ENCODE measurements around the gene GRHL1. TPM values are rescaled to one million over a fixed set of nuclear protein-coding genes. Genes with fewer than 3 reads are reported as not detected.

GRHL1 gene
- total and polyA plus RNA-seq, 9 of the 15 experiments (the other 6 are each of a cell fraction or from before 2014, with no cell fraction given), result 1.7 to 6.1 (median 4.7) TPM

DNA sequence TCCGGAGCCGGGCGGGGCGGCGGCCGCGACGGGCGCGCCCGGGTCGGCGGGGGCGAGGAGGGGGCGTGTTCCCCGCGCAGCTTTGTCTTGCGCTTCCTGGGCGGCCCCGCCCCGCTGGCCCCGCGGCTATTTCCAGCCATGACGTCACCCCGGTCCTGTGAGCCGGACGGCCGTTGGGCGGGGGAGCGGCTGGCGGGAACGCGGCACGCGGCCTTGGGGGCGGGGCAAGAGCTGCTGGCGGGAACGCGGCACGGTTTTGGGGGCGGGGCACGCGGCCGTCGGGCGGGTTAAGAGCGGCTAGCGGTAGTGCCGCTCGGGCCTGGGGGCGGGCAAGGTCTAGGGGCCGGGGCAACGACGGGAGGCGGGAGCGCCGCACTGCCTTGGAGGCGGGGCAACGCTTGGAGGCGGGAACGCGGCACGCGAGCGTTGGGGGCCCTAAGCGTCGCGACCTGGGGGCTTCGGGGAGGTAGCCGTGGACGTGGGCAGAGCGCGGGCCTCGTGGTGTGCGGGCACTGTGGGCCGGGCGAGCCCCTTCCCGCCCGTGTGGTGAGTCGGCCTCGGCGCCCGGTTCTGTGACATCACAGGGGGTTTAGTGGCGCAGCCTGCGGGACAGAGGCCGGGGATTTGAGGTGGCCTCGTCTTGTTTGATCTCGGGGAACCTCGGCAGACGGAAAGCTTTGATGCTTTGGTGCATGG, 92.6 kb downstream of the GRHL1 start (continued):
- TF ChIP-seq GABPA (tag; conservative IDR thresholded peaks at IDR 0.05; ENCODE audit: low read depth) (peak; percentile 57), FOSL1 (tag; conservative IDR thresholded peaks at IDR 0.05) (peak; percentile 60), FOXP1 (CRISPR knock-in tag; IDR thresholded peaks at IDR 0.05) (peak; percentile 89; the same call in 1 of the 2 replicates), JUNB (CRISPR knock-in tag; conservative IDR thresholded peaks at IDR 0.05) (peak; percentile 81; the same call in 1 of the 2 replicates), NRF1 (conservative IDR thresholded peaks at IDR 0.05 in 1 of 2, IDR thresholded peaks at IDR 0.05 in 1 of 2) (peak; percentile 36 to 71; a peak in 3 of 4 replicates), MAZ (CRISPR knock-in tag; conservative IDR thresholded peaks at IDR 0.05 in 1 of 2, IDR thresholded peaks at IDR 0.05 in 1 of 2) (peak; percentile 89 to 92; a peak in 2 of 4 replicates), SAFB (IDR thresholded peaks at IDR 0.05; ENCODE audit: borderline replicate concordance, low read depth, low read length) (peak; percentile 58; the same call in 1 of the 2 replicates), CEBPG (CRISPR knock-in tag; IDR thresholded peaks at IDR 0.05) (peak; percentile 27; the same call in 1 of the 2 replicates), CEBPG (tag; conservative IDR thresholded peaks at IDR 0.05 in 1 of 2, IDR thresholded peaks at IDR 0.05 in 1 of 2) (no peak; a peak in 1 of 4 replicates), SIN3B (IDR thresholded peaks at IDR 0.05; ENCODE audit: low read depth) (0 out of 2 replicates have a peak, but pooled peaks have one; percentile 6), ATF1 (CRISPR knock-in tag; IDR thresholded peaks at IDR 0.05) (peak; percentile 51), ATF1 (tag; IDR thresholded peaks at IDR 0.05) (peak; percentile 91), EP400 (IDR thresholded peaks at IDR 0.05) (peak; percentile 57; the same call in 1 of the 2 replicates), ZNF324 (CRISPR knock-in tag; IDR thresholded peaks at IDR 0.05) (no peak), MTA3 (IDR thresholded peaks at IDR 0.05; ENCODE audit: borderline replicate concordance) (peak; percentile 37; the same call in 1 of the 2 replicates), ZFX (CRISPR knock-in tag; IDR thresholded peaks at IDR 0.05) (peak; percentile 90), FOS (IDR thresholded peaks at IDR 0.05; ENCODE audit: extremely low read depth, insufficient read length) (no peak), ZNF184 (CRISPR knock-in tag; IDR thresholded peaks at IDR 0.05) (no peak), CBX3 (IDR thresholded peaks at IDR 0.05; ENCODE audit: borderline replicate concordance in 1 of 2, low read length in 2 of 2) (peak in 1 of 2 experiments; percentile 90; a peak in 1 of 3 replicates), BHLHE40 (IDR thresholded peaks at IDR 0.05; ENCODE audit: low read length) (peak; percentile 84)
- TF ChIP-seq, protein P1, sequence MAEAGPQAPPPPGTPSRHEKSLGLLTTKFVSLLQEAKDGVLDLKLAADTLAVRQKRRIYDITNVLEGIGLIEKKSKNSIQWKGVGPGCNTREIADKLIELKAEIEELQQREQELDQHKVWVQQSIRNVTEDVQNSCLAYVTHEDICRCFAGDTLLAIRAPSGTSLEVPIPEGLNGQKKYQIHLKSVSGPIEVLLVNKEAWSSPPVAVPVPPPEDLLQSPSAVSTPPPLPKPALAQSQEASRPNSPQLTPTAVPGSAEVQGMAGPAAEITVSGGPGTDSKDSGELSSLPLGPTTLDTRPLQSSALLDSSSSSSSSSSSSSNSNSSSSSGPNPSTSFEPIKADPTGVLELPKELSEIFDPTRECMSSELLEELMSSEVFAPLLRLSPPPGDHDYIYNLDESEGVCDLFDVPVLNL (CRISPR knock-in tag; IDR thresholded peaks at IDR 0.05; ENCODE audit: low read depth), result peak; percentile 78; the same call in 1 of the 2 replicates
- TF ChIP-seq, protein P2, sequence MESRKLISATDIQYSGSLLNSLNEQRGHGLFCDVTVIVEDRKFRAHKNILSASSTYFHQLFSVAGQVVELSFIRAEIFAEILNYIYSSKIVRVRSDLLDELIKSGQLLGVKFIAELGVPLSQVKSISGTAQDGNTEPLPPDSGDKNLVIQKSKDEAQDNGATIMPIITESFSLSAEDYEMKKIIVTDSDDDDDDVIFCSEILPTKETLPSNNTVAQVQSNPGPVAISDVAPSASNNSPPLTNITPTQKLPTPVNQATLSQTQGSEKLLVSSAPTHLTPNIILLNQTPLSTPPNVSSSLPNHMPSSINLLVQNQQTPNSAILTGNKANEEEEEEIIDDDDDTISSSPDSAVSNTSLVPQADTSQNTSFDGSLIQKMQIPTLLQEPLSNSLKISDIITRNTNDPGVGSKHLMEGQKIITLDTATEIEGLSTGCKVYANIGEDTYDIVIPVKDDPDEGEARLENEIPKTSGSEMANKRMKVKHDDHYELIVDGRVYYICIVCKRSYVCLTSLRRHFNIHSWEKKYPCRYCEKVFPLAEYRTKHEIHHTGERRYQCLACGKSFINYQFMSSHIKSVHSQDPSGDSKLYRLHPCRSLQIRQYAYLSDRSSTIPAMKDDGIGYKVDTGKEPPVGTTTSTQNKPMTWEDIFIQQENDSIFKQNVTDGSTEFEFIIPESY (CRISPR knock-in tag; IDR thresholded peaks at IDR 0.05), result peak; percentile 67; the same call in 1 of the 2 replicates
- TF ChIP-seq, protein P3, sequence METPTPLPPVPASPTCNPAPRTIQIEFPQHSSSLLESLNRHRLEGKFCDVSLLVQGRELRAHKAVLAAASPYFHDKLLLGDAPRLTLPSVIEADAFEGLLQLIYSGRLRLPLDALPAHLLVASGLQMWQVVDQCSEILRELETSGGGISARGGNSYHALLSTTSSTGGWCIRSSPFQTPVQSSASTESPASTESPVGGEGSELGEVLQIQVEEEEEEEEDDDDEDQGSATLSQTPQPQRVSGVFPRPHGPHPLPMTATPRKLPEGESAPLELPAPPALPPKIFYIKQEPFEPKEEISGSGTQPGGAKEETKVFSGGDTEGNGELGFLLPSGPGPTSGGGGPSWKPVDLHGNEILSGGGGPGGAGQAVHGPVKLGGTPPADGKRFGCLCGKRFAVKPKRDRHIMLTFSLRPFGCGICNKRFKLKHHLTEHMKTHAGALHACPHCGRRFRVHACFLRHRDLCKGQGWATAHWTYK (CRISPR knock-in tag; IDR thresholded peaks at IDR 0.05), result peak; percentile 61; the same call in 1 of the 2 replicates

Data from K562 (cell line).